NOMO-1 (cell line): ENCODE measurements around the gene FAM240B.

ENCODE experiments used
- DNase-seq, 2 experiments: peaks; one replicate each; lab custom pipeline; 2025; ENCODE audit not compliant: unreplicated experiment in 2 of 2; lab: John Stamatoyannopoulos, UW

FAM240B gene

DNA sequence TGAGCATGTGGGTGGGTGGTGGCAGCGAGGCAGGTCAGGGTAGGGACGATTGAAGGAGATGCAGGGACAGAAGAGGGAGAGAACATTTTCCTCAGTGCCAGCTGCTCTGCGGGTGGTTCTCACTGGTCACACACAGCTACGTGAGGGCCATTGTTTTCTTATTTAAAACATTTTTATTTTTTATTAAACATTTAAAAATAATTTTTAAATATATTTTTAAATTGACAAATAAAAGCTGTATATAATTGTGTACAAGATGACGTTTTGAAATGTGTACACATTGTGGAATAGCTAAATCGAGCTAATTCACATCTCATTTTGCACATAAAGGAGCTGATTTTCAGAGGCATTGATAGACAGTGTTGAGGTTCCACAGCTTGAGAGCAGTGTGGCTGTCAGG is 14.0 kb downstream of the FAM240B start:
- DNase-seq: no peak

DNA sequence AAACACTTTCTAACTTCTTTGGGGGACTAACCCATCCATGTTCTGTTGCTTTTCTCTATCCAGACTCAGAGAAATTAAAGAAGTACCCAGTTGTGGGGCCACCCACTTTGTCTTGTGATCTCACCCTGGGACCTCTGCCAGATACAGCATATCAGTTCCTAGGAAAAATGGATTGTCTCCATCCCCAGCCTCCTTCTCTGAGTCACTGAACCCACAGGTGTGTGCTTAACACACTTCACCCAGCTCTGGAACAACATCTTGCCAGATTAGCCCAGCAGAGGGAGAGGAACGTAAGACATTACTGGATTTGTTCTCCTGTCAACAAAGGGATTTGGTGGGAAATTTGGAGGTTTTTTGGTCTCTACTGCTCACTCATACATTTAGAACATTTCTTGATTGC is 19.2 kb downstream of the FAM240B start:
- no peak for DNase-seq

DNA sequence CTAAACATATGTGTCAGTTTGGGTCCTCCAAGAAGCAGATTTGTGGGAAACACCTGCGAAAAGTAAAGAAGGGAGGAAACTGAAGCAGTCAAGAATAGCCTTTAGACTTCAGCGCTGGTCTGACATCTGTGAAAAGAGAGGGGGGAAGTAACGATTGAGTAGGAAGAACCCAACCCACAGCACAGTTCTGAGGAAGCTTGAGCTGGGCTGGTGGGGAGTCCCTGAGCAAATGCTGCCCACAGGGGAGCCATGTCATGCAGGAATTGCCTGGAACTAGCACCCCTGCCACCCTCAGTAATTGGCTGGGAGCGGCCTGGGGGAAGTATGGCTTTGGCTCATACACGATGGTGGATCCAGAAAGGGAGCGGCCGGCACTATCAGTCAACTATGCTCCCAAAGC is 20.6 kb downstream of the FAM240B start:
- no peak for DNase-seq

DNA sequence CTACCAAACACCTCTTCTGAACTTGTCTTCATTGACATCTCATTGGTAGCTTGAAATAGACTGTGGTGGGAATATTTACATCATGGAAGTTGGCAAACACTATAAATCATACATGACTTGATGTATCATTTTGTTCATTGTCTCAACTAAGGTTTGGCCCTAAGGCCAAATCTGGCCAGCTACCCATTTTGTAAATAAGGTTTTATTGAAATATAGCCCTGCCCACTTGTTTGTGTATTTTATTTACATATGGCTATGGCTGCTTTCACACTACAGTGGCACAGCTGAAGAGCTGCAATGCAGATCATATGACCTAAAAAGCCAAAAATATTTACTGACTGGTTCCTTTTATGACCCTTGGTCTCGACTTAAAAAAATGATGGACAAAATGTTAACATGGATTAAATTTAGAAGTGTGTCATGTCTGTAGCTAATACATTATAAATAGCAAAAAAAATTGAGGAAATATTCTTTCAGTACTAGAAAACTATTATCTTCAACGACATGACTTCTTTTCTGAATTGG is 22.1 kb downstream of the FAM240B start:
- DNase-seq: no peak

DNA sequence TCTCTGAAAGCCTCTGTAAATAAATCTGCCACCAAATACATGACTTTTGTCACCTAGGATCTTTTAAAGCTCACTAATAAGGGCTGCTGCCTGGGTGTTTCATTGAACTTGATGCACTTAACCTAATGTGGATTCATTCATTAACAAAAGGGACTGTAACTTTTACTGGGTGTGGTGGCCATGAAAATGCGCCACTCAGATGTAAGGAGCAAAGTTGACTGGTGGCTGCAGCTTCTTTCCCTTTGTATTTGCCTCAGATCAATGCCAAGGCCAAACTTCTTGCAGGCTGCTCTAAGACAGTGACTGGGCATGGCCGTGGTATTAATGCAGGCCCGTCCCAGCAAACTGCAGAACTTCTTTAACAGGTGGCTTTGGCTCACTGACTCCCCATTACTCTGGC is 22.9 kb downstream of the FAM240B start:
- DNase-seq: no peak

DNA sequence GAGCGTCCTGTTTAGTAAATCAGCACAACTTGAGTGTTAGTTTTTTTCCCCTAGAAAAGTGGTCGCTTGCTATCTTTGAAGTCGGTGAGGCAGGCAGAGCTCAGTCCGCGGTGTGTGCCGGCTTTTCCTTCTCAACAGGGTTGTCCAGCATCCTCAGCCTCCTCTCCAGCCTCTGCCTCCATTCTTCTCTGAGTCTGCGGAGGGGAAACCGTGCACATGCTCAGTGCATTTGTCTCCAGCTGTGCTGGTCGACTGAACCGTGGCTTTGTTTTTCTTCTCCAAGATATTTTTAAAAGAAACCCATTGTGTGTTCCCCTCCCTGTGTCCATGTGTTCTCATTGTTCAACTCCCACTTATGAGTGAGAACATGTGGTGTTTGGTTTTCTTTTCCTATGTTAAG is 25.3 kb downstream of the FAM240B start:
- no peak for DNase-seq

DNA sequence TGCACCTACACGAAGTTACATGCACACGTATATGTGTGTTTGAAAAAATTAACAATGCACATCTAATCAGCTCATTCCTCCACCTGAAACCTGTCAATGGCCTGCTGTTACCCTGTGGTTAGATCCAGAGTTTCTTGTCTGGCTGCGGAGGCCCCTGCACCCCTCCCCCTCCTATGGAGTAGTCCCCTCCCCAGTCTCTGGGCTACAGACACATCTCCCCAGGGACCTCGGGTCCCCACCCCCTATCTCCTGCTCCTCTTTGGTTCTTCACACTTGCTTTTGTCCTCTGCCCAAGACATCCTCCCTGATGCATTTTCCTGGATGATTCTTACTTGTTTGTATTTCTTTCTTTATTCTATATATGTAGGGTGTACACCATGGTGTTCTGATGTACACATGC is 27.2 kb downstream of the FAM240B start:
- no peak for DNase-seq

DNA sequence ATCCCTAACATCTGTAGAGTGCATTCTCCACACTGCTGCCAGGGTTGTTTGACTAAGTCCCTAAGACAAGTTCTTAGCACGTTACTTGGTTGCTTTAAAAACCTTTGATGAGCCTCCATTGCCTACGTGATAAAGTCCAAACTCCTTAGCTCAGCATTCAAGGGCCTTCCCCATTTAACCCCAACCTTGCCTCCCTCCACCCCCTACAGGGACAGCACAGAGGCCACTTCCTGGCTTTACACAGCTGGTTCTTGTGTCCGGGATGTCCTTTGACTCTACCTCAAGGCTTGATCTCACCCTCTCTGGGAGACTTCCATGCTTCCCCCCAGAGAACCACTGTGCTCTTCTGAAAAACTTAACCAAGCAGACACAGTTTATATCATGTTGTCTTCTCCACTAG is 29.4 kb downstream of the FAM240B start:
- DNase-seq: no peak

DNA sequence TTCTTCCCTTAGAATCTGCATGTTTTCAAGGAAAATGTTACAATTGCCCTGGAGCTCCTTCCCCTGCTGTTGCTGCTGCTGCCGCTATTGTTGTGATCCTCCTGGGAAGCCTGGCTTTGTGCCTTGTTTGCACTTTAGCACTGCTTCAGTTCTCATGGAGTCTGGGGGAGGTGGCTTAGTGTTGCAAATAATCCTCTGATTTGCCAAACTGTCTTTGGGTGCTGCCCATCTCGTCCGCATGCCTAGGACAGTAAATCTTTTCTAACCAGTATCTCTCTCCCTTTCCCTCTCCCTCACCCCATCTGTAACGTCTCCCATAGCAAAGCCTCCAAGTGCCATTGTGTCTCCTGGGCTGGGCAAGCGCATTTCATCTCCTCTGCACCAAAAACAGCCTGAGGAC is 30.3 kb downstream of the FAM240B start:
- DNase-seq: no peak

DNA sequence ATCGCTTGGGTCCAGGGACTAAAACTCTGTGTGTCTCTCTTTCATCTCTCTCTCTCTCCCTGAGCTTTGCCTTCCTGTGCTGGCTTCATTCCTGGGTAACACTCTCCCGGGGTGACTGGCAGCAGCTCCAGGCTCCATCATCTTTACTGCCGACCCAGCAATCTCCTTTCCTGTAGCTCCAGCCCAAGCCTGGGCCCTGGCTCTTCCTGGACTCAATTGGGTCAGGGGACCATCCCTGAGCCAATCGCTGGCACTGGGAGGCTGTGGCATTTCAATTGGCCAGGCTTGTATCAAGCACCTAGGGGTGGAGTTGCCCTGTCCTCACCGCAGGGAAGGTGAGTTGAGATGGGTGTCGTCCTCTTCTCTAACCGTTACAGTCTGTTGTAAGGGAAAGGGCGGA is 31.9 kb downstream of the FAM240B start:
- DNase-seq: no peak

DNA sequence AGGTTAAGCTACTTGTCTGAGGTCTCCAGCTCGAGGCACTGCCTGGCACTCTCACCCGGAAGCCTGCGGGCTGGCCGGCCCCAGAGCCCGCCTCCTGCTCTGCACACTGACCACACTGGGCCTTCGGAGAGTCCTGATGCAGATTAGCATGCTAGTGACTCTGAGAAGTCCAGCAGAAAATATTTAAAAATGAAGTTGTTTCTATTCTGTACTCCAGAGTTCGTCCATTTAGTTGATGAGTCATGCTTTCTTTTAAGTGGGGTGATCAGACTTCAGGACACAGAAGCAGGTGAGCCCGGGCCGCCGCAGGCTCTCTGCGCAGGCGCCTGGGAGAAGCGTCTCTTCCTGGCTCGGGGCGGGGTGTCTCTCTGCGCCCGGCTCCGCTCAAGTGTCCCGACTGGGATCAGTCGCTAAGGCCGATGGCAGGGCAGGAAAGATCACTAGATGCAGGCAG is 32.5 kb downstream of the FAM240B start:
- DNase-seq: no peak

DNA sequence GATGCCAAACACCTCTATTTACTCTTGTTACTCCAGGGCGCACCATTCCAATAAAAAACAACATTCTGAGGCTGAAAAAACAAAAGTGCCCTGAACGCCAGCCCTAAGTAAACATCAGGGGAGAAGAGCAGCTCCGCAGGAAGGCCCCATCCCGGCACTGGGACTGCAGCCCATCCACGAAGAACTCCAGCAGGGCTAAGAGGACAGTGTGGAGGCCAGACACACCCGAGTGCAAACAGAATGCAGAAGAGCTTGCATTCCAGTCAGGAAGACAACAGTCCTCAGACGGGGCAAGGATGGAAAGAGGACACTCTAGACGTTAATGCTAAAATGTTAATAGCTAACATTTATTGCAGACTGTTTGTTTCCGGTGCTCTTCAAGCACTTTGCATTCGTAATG is 33.0 kb downstream of the FAM240B start:
- no peak for DNase-seq

DNA sequence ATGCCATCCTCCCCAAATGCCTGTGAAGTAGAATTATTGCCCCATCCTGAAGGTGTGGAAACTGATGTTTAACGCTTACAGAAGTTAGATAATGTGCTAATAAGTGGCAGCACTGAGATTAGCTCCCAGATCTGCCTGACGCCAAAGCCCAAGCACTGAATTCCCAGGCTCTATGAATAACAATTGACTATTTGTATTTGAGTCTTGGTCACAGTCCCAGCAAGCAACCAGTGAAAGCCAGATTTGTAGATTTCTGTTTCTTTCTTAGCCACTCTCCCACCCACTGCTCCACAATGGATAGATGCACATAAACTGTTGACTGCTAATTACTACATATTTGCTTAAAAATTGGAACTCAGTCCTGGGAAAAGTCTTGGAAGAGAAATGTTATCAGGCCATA is 34.4 kb downstream of the FAM240B start:
- DNase-seq: no peak

DNA sequence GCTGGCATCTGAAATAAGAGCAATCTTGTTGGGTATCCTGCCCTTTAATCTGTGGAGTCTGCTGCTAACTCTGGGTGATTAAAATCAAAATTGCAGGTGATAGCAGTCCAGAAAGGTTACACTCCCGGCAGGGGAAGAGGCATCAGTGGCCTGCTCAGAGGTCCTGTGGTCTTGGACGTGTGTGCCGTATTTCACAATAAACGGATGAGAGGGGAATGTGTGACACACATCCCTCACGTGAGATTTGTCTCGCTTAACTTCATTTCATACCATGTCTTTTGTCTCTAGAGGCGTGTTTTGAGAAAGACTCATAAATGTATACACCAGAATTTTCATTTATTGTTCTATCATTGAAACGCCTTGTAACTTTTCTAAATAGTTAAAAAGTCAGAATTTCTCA is 36.6 kb downstream of the FAM240B start:
- DNase-seq: no peak

DNA sequence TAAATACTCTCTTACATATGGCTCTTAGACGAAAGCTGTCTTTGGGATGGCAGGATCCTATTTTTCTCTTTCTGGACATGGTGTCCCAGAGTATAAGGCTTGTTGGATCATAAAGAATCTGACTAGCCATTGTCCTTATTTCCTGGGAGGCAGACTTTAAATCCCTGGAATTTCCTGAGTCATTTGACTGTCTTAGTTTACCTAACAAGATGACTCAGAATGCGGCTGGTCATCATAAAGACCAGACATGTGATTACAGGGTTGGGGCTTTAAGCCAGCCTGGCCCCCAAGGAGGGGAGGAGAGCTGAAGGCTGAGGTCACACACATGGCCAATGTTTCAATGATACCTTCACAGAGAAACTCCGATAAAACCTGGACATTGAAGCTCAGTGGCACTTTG is 37.2 kb downstream of the FAM240B start:
- no peak for DNase-seq

DNA sequence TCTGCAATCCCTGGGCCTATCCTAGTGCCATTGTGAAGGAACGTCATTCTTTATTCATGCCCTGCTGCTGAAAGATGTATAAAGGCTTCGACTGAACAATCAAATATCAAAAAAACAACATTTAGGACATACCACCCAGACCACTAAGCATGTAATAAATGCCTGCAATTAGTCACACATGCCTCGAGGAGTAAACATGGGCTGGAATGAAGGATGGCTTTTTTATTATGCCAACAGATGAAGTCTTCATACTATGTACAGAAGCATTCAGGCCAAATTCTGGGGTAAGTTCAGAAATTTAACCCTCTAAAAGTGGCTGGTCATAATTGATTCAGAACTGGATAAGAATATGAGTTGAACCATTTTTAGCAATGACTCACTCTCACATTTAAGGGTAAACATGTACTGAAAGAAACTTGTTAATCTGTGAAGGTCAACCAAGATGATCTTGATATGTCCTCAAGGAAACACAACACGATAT is 38.1 kb downstream of the FAM240B start:
- no peak for DNase-seq

DNA sequence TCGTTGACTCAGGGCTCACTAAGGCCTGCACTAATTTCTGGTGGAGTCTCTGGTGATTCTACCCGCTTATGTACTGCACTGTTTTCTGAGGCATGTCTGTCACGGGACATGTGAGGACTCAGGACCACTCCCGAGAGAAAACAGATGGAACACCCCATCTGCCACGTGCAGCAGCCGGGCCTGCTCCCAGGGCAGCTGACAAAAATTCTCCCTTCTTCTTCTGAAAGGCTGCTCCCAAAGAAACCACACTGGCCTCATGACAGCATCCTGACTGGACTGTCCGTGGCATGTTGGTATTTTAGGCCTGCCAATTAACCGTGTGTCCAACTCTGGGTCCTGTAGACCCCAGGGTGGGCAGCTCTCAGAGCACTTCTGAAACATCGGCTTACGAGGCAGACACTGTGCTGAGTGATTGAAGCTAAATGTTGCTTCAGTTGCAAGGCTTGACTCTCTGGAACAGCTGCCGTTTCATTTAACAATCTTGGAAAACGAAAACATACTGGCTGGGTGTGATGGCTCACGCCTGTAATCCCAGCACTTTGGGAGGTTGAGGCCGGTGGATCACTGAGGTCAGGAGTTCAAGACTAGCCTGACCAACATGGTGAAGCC is 39.0 kb downstream of the FAM240B start:
- no peak for DNase-seq

DNA sequence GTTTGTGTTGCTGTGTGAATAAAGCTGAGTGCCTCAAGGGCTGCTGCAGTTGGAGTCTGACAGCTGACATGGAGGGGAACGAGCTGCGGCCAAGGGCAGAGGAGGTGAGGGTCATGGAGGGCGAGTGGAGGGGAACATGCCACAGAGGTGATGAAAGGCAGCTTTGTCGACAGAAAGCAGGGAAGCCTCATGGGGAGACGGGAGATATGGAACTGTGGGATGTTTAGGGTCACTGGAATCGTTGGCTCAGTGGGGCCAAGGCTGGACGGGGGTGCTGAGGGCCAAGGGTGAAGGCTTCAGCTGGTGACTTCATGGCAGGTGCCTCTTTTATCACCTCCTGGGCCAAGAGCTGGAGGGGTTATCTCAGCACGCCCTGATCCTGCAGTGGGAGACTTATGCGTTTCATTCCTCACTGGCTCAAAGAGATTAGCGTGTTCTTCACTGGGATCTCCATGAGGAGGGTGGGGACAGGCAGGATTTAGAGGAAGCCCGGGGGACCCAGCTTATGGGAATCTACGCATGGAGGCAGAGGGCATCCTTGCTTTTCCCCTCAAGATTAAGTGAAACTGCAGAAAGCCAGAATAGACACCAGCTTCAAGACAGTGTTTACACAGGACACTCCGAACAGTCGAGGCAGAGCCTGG is 42.2 kb downstream of the FAM240B start:
- DNase-seq: no peak

DNA sequence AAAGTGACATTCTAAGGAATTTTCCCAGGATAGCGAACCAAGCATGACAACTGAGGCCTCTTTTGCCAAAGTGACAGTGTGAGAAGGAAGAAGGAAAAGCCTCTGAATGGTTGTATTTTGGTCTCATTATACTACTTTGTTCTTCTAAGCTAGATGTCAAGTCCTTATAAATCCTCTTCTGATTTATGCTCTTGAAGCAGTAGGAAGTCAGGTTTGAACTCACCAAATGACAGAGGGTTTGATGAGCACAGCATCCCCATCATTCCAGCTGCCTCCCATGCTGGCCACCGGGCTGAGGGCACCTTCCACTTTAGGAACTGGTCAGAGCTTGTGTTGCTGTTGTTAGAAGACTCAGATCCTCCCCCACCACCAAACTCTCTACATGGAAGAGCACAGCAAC is 44.1 kb downstream of the FAM240B start:
- DNase-seq: no peak

DNA sequence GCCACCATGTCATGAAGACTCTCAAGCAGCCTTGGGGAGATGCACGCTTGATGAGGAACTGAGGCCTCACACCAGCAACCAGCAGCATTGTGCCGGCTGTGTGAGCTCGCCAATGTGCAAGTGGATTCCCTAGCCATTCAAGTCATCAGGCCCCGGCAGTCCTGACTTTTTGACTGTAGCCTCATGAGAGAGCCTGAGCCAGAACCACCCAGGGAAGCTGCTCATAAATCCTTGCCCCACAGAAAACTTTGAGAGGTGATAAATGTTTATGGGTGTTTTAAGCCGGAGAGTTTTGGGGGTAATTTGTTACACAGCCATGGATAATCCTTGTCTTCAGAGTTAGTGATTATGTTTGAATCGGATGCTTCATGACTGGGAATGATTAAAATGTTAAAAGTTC is 44.7 kb downstream of the FAM240B start:
- no peak for DNase-seq

DNA sequence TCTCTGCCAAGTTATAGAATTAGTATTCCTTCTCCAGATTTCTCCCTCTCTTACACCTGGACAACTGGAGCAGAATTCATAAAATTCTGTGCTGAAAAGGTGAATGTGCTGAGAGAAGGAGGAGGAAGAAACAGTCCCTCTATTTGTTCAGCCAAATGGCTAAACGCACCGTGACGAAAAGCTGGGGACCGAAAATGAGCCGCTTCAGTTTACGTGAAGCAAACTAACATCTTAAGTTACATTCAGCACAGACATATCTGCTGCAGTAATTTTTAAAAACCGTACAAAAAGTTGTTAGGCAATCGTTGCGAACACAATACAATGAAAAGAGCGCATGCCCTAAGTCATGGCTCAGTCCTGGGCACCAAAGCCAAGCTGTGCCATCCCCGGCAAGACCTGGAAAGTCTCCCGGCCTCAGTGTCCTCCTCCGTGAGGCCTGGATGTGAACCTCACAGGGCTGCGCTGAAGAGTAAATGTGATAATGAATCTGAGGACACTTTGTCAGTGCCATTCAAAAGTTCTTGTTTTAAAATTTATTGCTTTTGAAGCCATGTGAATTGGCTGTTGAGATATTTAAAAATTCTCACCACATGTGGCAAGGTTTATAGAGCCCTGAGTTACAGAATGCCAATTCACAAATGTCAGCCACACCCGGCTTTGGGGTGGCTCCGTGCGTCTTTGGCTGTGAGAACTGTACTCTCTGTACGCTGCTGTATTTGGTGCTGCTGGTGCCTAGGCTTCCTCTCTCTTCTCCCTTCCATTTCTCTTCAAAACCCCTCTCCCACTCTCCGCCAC is 46.3 kb downstream of the FAM240B start:
- no peak for DNase-seq

DNA sequence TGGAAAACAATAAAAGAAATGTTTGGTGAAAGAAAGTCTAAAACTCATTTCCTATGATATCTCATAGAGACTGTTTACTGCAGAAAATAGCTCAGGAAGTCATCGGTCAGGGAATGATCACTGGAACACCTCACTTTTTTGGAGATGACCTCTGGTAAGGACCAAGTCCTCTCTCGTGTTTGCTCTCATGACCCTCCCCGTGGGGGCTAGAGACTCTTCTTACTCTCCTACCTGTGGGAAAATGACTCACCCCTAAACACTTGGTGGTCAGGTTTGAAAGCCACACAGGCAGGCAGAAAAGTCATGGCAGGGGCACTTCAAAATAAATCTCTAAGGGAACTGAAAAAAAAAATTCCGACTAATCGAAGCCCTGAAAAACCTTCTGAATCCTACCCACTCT is 48.2 kb downstream of the FAM240B start:
- no peak for DNase-seq
